IgD-negative memory B cell (primary cell): ENCODE measurements around the gene SLC13A4. TPM values are rescaled to one million over a fixed set of nuclear protein-coding genes. Genes with fewer than 3 reads are reported as not detected.

Experiments
- polyA plus RNA-seq: library from polyadenylated mRNA; unstranded; fragments of 300-500 nt; fragmentation: Illumina TruSeq; gene quantifications from one replicate; pipeline ENCODE4 v1.2.3, GENCODE V29; 2021

Gene SLC13A4
- polyA plus RNA-seq, 1 donor from 2014 or later: 0.15 TPM

Other genes starting within 250 kb of the SLC13A4 start
- 17.7 TPM for gene CNOT4, start 218.1 kb downstream of the SLC13A4 start, polyA plus RNA-seq
- gene NUP205, start 170.3 kb downstream of the SLC13A4 start, polyA plus RNA-seq: 18.0 TPM
- gene STMP1, start 65.7 kb downstream of the SLC13A4 start, polyA plus RNA-seq: 43.7 TPM
- not detected for gene FAM180A, start 20.6 kb upstream of the SLC13A4 start, polyA plus RNA-seq
- 235 TPM for gene MTPN, start 249.2 kb upstream of the SLC13A4 start, polyA plus RNA-seq